ENCODE data around the gene MCOLN1. TPM values are rescaled to one million over a fixed set of nuclear protein-coding genes. Genes with fewer than 3 reads are reported as not detected.
A peak's percentile ranks its signal among the peaks of the same experiment; 100 is the strongest.

The MCOLN1 gene
- total and polyA plus RNA-seq, 4 donors = 9.3 to 45.4 (median 25.3) TPM

DNA sequence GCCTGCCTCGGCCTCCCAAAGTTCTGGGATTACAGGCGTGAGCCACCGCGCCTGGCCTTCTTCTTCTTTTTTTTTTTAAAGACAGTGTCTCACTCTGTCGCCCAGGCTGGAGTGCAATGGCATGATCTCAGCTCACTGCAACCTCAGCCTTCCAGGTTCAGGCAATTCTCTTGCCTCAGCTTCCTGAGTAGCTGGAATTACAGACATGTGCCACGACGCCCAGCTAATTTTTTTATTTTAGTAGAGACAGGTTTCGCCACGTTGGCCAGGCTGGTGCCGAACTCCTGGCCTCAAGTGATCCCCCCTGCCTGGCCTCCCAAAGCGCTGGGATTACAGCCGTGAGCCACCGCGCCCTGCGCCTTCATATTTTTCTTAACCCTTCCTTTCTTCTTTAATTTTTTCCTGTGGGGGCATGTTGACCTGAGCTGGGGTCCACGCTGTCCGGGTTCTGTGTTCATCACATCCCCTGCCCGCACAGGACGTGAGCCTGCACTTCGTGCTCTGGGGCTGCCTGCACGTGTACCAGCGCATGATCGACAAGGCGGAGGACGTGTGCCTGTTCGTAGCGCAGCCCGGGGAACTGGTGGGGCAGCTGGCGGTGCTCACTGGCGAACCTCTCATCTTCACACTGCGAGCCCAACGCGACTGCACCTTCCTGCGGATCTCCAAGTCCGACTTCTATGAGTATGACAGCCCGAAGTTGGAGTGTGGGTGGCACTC, 27.2 kb downstream of the MCOLN1 start:
- WGBS (ENCODE audit: insufficient coverage) = 95% methylated on average over 36 of the region's 36 CpGs

DNA sequence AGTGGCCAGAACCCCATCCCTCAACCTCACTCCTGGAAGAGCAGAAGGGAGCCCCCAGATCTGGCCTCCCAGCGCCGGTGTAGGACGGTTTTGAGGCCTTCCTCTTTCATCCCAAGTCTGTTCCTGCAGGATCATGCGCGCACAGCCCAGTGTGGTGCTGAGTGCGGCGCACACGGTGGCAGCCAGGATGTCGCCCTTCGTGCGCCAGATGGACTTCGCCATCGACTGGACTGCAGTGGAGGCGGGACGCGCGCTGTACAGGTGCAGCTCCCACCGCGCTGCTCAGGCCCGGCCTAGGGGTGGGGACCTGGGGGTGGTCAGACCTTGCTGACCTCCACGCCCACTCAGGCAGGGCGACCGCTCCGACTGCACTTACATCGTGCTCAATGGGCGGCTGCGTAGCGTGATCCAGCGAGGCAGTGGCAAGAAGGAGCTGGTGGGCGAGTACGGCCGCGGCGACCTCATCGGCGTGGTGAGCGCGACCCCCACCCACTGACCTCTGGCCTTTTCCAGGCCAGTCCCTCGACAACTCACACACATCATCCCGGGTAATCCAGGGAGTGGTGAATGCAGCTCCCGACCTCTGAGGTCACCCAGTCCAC, 27.8 kb downstream of the MCOLN1 start:
- DNase-seq (ENCODE audit: low read depth in 4 of 6, low spot score in 6 of 6) = no peak
- no peak overlapping the region for H3K27ac ChIP-seq (ENCODE audit: low read depth, low read length)
- no peaks in the 10 kb centered on the region for H3K9me3 ChIP-seq (ENCODE audit: control insufficient read depth, insufficient read depth, low read length)
- H3K4me3 ChIP-seq (ENCODE audit: low read depth, low read length) = no peak overlapping the region
- 92% methylated on average over 39 of the region's 41 CpGs for WGBS (ENCODE audit: insufficient coverage)
- peaks cover 37% of the 10 kb centered on the region for H3K36me3 ChIP-seq (ENCODE audit: control insufficient read depth, insufficient read depth, low read length)
- H3K4me1 ChIP-seq (ENCODE audit: control insufficient read depth, insufficient read depth, low read length) = peaks cover 16% of the 10 kb centered on the region
- no peaks in the 10 kb centered on the region for H3K27me3 ChIP-seq (ENCODE audit: control insufficient read depth, insufficient read depth, low read length)

More for the DNA sequence above, 27.2 kb downstream of the MCOLN1 start:
- Histone ChIP-seq H3K4me3 (ENCODE audit: low read depth, low read length) (no peak overlapping the region), H3K9me3 (ENCODE audit: control insufficient read depth, insufficient read depth, low read length) (no peaks in the 10 kb centered on the region), H3K27ac (ENCODE audit: low read depth, low read length) (no peak overlapping the region), H3K36me3 (ENCODE audit: control insufficient read depth, insufficient read depth, low read length) (peaks cover 37% of the 10 kb centered on the region), H3K27me3 (ENCODE audit: control insufficient read depth, insufficient read depth, low read length) (no peaks in the 10 kb centered on the region), H3K4me1 (ENCODE audit: control insufficient read depth, insufficient read depth, low read length) (peaks cover 16% of the 10 kb centered on the region)
- DNase-seq (ENCODE audit: low read depth in 4 of 6, low spot score in 6 of 6) = no peak

DNA sequence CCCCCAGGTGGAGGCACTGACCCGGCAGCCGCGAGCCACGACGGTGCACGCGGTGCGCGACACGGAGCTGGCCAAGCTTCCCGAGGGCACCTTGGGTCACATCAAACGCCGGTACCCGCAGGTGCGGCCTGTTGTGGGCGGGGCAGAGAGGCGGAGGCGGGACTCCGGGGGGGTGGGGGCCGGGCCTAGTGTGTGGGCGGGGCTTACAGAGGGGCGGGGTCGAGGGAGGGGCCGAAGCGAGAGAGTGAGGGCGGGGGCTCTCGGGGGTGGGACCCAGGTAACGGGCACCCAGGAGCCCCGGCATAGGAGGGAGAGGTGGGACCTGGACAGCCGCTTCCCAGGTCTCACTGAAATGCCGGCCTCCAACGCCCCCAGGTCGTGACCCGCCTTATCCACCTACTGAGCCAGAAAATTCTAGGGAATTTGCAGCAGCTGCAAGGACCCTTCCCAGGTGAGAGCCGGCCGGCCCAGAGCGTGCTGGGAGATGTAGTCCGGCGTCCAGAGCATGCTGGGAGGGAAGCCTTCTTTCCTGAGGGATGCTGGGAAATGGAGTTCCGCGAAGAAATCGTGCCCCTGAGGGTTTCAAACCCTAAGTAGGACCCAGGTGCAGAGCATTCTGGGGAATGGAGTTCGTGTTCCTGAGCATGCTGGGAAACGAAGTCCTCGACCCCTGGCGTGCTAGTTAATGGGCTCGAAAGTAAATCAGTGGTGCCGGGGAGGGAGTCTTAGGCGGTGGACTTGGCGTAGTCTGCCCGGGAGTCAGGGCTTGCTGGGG, 28.8 kb downstream of the MCOLN1 start:
- WGBS (ENCODE audit: insufficient coverage) = 14% methylated on average over 41 of the region's 51 CpGs

DNA sequence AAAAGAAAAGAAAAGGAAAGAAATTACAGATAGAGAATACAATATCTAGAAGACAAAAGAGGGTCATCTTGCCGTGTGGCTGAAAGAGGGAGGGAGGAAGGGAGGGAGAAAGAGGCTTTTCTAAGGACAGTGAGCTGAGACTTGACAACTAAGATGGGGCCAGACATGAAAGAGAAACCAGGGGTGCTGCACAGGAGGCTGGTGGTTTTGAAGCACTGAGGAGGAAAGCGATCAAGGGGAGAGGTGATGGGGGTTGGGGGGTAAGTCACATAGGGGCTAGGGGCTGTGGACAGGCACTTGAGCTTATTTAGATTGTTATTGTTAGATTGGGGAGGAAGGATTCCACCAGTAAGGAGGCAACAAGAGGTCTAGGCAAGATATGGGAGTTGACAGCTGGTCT, 30.4 kb downstream of the MCOLN1 start:
- peaks cover 59% of the 10 kb centered on the region for H3K36me3 ChIP-seq (ENCODE audit: control insufficient read depth, insufficient read depth, low read length)

More for the DNA sequence above, 28.8 kb downstream of the MCOLN1 start:
- Histone ChIP-seq H3K27ac (ENCODE audit: low read depth, low read length) (no peak overlapping the region), H3K36me3 (ENCODE audit: control insufficient read depth, insufficient read depth, low read length) (peaks cover 43% of the 10 kb centered on the region), H3K4me1 (ENCODE audit: control insufficient read depth, insufficient read depth, low read length) (peaks cover 16% of the 10 kb centered on the region), H3K4me3 (ENCODE audit: low read depth, low read length) (peak overlapping the region; percentile 33), H3K9me3 (ENCODE audit: control insufficient read depth, insufficient read depth, low read length) (no peaks in the 10 kb centered on the region), H3K27me3 (ENCODE audit: control insufficient read depth, insufficient read depth, low read length) (no peaks in the 10 kb centered on the region)
- peak; percentile 76 to 99 (median 91) for DNase-seq (ENCODE audit: low read depth in 4 of 6, low spot score in 6 of 6)

DNA sequence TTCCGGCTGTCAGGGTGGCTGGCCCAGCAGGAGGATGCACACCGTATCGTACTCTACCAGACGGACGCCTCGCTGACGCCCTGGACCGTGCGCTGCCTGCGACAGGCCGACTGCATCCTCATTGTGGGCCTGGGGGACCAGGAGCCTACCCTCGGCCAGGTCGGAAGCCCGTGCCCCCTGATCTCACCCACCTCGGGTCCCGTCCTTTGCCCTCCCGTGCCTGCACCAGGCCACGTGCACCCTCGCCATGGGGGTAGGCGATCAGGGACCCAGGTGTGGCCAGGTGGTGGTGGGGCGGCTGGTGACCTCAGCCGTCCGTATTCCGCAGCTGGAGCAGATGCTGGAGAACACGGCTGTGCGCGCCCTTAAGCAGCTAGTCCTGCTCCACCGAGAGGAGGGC, 32.1 kb downstream of the MCOLN1 start:
- H3K4me3 ChIP-seq (ENCODE audit: low read depth, low read length) = no peak overlapping the region
- H3K9me3 ChIP-seq (ENCODE audit: control insufficient read depth, insufficient read depth, low read length) = no peaks in the 10 kb centered on the region
- no peaks in the 10 kb centered on the region for H3K27me3 ChIP-seq (ENCODE audit: control insufficient read depth, insufficient read depth, low read length)
- H3K36me3 ChIP-seq (ENCODE audit: control insufficient read depth, insufficient read depth, low read length) = peaks cover 76% of the 10 kb centered on the region
- WGBS (ENCODE audit: insufficient coverage) = 83% methylated on average over 25 of the region's 28 CpGs
- DNase-seq (ENCODE audit: low read depth in 4 of 6, low spot score in 6 of 6) = no peak
- no peak overlapping the region for H3K27ac ChIP-seq (ENCODE audit: low read depth, low read length)
- peaks cover 16% of the 10 kb centered on the region for H3K4me1 ChIP-seq (ENCODE audit: control insufficient read depth, insufficient read depth, low read length)

More for the DNA sequence above, 30.4 kb downstream of the MCOLN1 start:
- 80% methylated on average over 2 of the region's 2 CpGs for WGBS (ENCODE audit: insufficient coverage)
- Histone ChIP-seq H3K27me3 (ENCODE audit: control insufficient read depth, insufficient read depth, low read length) (no peaks in the 10 kb centered on the region), H3K27ac (ENCODE audit: low read depth, low read length) (no peak overlapping the region), H3K4me1 (ENCODE audit: control insufficient read depth, insufficient read depth, low read length) (peaks cover 16% of the 10 kb centered on the region), H3K9me3 (ENCODE audit: control insufficient read depth, insufficient read depth, low read length) (no peaks in the 10 kb centered on the region), H3K4me3 (ENCODE audit: low read depth, low read length) (no peak overlapping the region)
- no peak for DNase-seq (ENCODE audit: low read depth in 4 of 6, low spot score in 6 of 6)

DNA sequence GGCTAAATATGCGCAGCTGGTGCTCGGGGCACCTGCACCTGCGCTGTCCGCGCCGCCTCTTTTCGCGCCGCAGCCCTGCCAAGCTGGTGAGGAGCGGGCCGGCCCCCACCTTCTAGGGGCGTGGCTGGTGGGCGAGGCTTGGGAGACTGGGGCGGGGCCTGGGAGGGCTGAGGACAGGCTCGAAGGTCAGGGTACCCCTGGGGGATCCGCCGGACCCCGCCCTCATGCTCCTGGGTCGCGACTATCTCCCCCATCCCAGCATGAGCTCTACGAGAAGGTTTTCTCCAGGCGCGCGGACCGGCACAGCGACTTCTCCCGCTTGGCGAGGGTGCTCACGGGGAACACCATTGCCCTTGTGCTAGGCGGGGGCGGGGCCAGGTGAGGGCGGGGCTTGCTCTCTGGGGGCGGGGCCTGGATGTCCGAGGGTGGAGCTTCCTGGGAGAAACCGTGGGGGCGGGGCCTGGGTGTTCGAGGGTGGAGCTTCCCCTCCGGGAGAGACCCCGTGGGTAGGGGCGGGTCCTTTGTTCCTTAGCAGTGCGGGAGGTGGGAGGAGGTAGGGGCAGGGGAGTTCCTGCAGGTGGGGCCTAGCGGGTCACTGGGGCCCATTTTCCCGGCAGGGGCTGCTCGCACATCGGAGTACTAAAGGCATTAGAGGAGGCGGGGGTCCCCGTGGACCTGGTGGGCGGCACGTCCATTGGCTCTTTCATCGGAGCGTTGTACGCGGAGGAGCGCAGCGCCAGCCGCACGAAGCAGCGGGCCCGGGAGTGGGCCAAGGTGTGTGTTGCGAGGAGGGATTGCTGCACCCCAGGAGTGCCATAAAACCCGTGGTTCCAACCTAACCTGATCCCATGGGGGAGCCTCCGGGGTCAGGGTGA, 32.8 kb downstream of the MCOLN1 start:
- H3K4me1 ChIP-seq (ENCODE audit: control insufficient read depth, insufficient read depth, low read length) = peaks cover 16% of the 10 kb centered on the region
- H3K36me3 ChIP-seq (ENCODE audit: control insufficient read depth, insufficient read depth, low read length) = peaks cover 73% of the 10 kb centered on the region
- no peaks in the 10 kb centered on the region for H3K27me3 ChIP-seq (ENCODE audit: control insufficient read depth, insufficient read depth, low read length)
- peak in 1 of 6 donors; percentile 46 for DNase-seq (ENCODE audit: low read depth in 4 of 6, low spot score in 6 of 6)
- H3K27ac ChIP-seq (ENCODE audit: low read depth, low read length) = no peak overlapping the region
- H3K4me3 ChIP-seq (ENCODE audit: low read depth, low read length) = no peak overlapping the region
- 49% methylated on average over 55 of the region's 62 CpGs for WGBS (ENCODE audit: insufficient coverage)
- no peaks in the 10 kb centered on the region for H3K9me3 ChIP-seq (ENCODE audit: control insufficient read depth, insufficient read depth, low read length)

DNA sequence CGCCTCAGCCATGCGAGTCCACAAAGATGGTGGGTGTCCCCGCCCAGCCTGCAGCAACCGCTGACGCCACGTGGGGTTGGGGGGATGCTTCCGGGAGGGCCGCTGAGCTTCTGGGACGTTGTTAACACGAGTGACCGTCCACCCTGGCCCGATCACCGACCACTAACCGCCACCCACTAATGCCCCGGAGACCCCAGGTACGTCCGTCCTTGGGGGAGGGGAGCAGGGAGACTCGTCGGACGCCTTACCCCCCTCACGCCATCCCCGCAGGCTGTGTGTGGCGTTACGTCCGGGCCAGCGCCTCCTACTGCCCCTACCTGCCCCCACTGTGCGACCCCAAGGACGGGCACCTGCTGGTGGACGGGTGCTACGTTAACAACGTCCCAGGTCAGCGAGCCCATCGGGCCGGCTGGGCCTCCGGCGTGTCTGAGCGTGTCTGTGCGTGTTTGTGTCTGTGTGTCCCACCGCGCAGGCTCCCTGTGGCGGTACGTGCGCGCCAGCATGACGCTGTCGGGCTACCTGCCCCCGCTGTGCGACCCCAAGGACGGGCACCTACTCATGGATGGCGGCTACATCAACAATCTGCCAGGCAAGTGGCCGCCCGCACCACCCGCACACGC, 34.4 kb downstream of the MCOLN1 start:
- peaks cover 82% of the 10 kb centered on the region for H3K36me3 ChIP-seq (ENCODE audit: control insufficient read depth, insufficient read depth, low read length)
- no peaks in the 10 kb centered on the region for H3K9me3 ChIP-seq (ENCODE audit: control insufficient read depth, insufficient read depth, low read length)
- H3K4me1 ChIP-seq (ENCODE audit: control insufficient read depth, insufficient read depth, low read length) = peaks cover 2% of the 10 kb centered on the region
- no peaks in the 10 kb centered on the region for H3K27me3 ChIP-seq (ENCODE audit: control insufficient read depth, insufficient read depth, low read length)
- WGBS (ENCODE audit: insufficient coverage) = 97% methylated on average over 52 of the region's 54 CpGs
- no peak for DNase-seq (ENCODE audit: low read depth in 4 of 6, low spot score in 6 of 6)
- no peak overlapping the region for H3K27ac ChIP-seq (ENCODE audit: low read depth, low read length)
- H3K4me3 ChIP-seq (ENCODE audit: low read depth, low read length) = no peak overlapping the region

DNA sequence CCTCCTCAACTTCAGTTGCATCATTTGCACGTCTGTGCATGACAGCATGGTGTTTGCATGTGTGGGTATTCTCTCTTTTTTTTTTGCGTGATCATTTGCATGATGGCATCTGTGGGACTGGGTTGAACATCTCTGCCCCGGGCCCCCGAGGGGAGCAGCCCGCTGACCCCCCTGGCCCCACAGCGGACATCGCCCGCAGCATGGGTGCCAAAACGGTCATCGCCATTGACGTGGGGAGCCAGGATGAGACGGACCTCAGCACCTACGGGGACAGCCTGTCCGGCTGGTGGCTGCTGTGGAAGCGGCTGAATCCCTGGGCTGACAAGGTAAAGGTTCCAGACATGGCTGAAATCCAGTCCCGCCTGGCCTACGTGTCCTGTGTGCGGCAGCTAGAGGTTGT, 36.2 kb downstream of the MCOLN1 start:
- H3K4me3 ChIP-seq (ENCODE audit: low read depth, low read length) = no peak overlapping the region
- 97% methylated on average over 16 of the region's 18 CpGs for WGBS (ENCODE audit: insufficient coverage)
- H3K27ac ChIP-seq (ENCODE audit: low read depth, low read length) = no peak overlapping the region
- no peaks in the 10 kb centered on the region for H3K9me3 ChIP-seq (ENCODE audit: control insufficient read depth, insufficient read depth, low read length)
- peaks cover 86% of the 10 kb centered on the region for H3K36me3 ChIP-seq (ENCODE audit: control insufficient read depth, insufficient read depth, low read length)
- H3K4me1 ChIP-seq (ENCODE audit: control insufficient read depth, insufficient read depth, low read length) = no peaks in the 10 kb centered on the region
- no peaks in the 10 kb centered on the region for H3K27me3 ChIP-seq (ENCODE audit: control insufficient read depth, insufficient read depth, low read length)
- DNase-seq (ENCODE audit: low read depth in 4 of 6, low spot score in 6 of 6) = no peak

DNA sequence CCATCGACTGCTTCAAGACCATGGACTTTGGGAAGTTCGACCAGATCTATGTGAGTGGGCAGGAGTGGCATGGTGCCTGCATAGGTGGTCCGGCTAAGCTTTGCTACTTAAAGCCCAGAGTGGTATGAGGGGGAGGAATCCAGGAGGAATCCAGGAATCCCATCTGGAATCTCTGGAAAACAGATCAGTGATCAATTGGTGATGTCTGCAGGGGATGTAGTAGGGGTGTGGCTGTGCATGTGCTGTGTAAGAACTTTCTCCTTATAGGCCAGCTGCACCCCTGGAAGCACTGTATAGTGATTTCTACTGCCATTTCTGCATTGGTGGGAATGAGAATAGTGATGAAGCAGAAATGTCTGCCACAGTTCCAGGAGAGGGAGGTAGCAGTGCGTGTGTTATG, 36.7 kb downstream of the MCOLN1 start:
- H3K27ac ChIP-seq (ENCODE audit: low read depth, low read length) = no peak overlapping the region
- no peaks in the 10 kb centered on the region for H3K27me3 ChIP-seq (ENCODE audit: control insufficient read depth, insufficient read depth, low read length)
- no peaks in the 10 kb centered on the region for H3K9me3 ChIP-seq (ENCODE audit: control insufficient read depth, insufficient read depth, low read length)
- peaks cover 82% of the 10 kb centered on the region for H3K36me3 ChIP-seq (ENCODE audit: control insufficient read depth, insufficient read depth, low read length)
- no peak for DNase-seq (ENCODE audit: low read depth in 4 of 6, low spot score in 6 of 6)
- no peaks in the 10 kb centered on the region for H3K4me1 ChIP-seq (ENCODE audit: control insufficient read depth, insufficient read depth, low read length)
- 75% methylated on average over 4 of the region's 4 CpGs for WGBS (ENCODE audit: insufficient coverage)
- no peak overlapping the region for H3K4me3 ChIP-seq (ENCODE audit: low read depth, low read length)
